Activated naive CD8-positive, alpha-beta T cell treated with anti-CD3 and anti-CD28 coated beads, Interleukin-2, amount 10 ng/mL, durations not matched to agents 7 days and 5 days (primary cell): ENCODE data around the gene CACNA1D. TPM values are rescaled to one million over a fixed set of nuclear protein-coding genes. Genes with fewer than 3 reads are reported as not detected.

ENCODE experiments used
- ATAC-seq: fragments of 150-1000 bp; cut with Tn5 transposase; one replicate; pipeline ENCODE4 v1.10.0; 2021; ENCODE audit warnings: low read depth, moderate library complexity
- POLR2A ChIA-PET: fragments of 350-600 bp; sonication (Branson Sonifier 250); formaldehyde crosslinking; loops from one replicate; lab custom pipeline; 2021; ENCODE audit warnings: antibody characterized with exemption; lab: Charles Lee
- DNase-seq: peaks from one replicate; pipeline ENCODE4 v3.0.0; 2021
- H3K27ac Mint-ChIP-seq: one replicate; pipeline ENCODE4 v1.8.0; 2022; ENCODE audit warnings: mild to moderate bottlenecking, mixed read lengths
- H3K27me3 Mint-ChIP-seq: one replicate; pipeline ENCODE4 v1.8.0; 2022; ENCODE audit warnings: mild to moderate bottlenecking, moderate library complexity, mixed read lengths
- H3K36me3 Mint-ChIP-seq: one replicate; pipeline ENCODE4 v1.8.0; 2021; ENCODE audit warnings: mild to moderate bottlenecking, mixed read lengths
- H3K4me1 Mint-ChIP-seq: one replicate; pipeline ENCODE4 v1.8.0; 2021; ENCODE audit warnings: mixed read lengths
- H3K4me3 Mint-ChIP-seq: one replicate; pipeline ENCODE4 v1.8.0; 2022; ENCODE audit warnings: mild to moderate bottlenecking, moderate library complexity, mixed read lengths
- H3K9me3 Mint-ChIP-seq: one replicate; pipeline ENCODE4 v1.8.0; 2021; ENCODE audit warnings: mixed read lengths
- total RNA-seq, 2 experiments: library from RNA; stranded (reverse); gene quantifications; one replicate each; pipeline ENCODE4 v1.2.3, GENCODE V29; 2021

Gene CACNA1D
- total RNA-seq, 2 experiments from 2014 or later = not detected

- H3K27ac Mint-ChIP-seq = no peak overlapping the region
- POLR2A ChIA-PET = interaction anchor here (0.6 kb wide), 1 partner anchor 320 kb away, joined by 3 read pairs; no protein-coding TSS in a partner anchor
- H3K27me3 Mint-ChIP-seq = peaks cover 55% of the 10 kb centered on the region
- DNase-seq (no peak), ATAC-seq (no peak)
- peaks cover 1% of the 10 kb centered on the region for H3K4me1 Mint-ChIP-seq
- no peak overlapping the region for H3K4me3 Mint-ChIP-seq
- no peaks in the 10 kb centered on the region for H3K9me3 Mint-ChIP-seq
- H3K36me3 Mint-ChIP-seq = no peaks in the 10 kb centered on the region
Observed at GRCh38 chr3:53500165-53500777, 5.9 kb downstream of the CACNA1D start.

- no peaks in the 10 kb centered on the region for H3K9me3 Mint-ChIP-seq
- POLR2A ChIA-PET = no interaction called here
- no peak overlapping the region for H3K4me3 Mint-ChIP-seq
- no peaks in the 10 kb centered on the region for H3K36me3 Mint-ChIP-seq
- ATAC-seq (no peak), DNase-seq (no peak)
- H3K4me1 Mint-ChIP-seq = no peaks in the 10 kb centered on the region
- H3K27ac Mint-ChIP-seq = no peak overlapping the region
- peaks cover 48% of the 10 kb centered on the region for H3K27me3 Mint-ChIP-seq
Observed at GRCh38 chr3:53501178-53501577, 6.8 kb downstream of the CACNA1D start.

GRCh38 chr3:53502737-53503136 is 8.3 kb downstream of the CACNA1D start:
- Mint-ChIP-seq H3K36me3 (no peaks in the 10 kb centered on the region), H3K9me3 (no peaks in the 10 kb centered on the region)

GRCh38 chr3:53503195-53503594 is 8.8 kb downstream of the CACNA1D start:
- no peak for ATAC-seq
- POLR2A ChIA-PET = no interaction called here

More at GRCh38 chr3:53502737-53503136, 8.3 kb downstream of the CACNA1D start:
- POLR2A ChIA-PET = no interaction called here
- peaks cover 32% of the 10 kb centered on the region for H3K27me3 Mint-ChIP-seq
- no peak overlapping the region for H3K4me3 Mint-ChIP-seq
- ATAC-seq (no peak), DNase-seq (no peak)
- H3K27ac Mint-ChIP-seq = no peak overlapping the region
- H3K4me1 Mint-ChIP-seq = no peaks in the 10 kb centered on the region

GRCh38 chr3:53506110-53506762 is 11.8 kb downstream of the CACNA1D start:
- Mint-ChIP-seq H3K36me3 (no peaks in the 10 kb centered on the region), H3K4me3 (no peak overlapping the region), H3K27me3 (peaks cover 25% of the 10 kb centered on the region), H3K27ac (no peak overlapping the region), H3K9me3 (no peaks in the 10 kb centered on the region), H3K4me1 (no peaks in the 10 kb centered on the region)
- POLR2A ChIA-PET = no interaction called here
- DNase-seq = no peak
- no peak for ATAC-seq

More at GRCh38 chr3:53503195-53503594, 8.8 kb downstream of the CACNA1D start:
- H3K27me3 Mint-ChIP-seq = peaks cover 27% of the 10 kb centered on the region
- DNase-seq = no peak
- H3K4me1 Mint-ChIP-seq = no peaks in the 10 kb centered on the region
- no peaks in the 10 kb centered on the region for H3K9me3 Mint-ChIP-seq
- no peak overlapping the region for H3K4me3 Mint-ChIP-seq
- no peak overlapping the region for H3K27ac Mint-ChIP-seq
- H3K36me3 Mint-ChIP-seq = no peaks in the 10 kb centered on the region

- no peak overlapping the region for H3K27ac Mint-ChIP-seq
- no peaks in the 10 kb centered on the region for H3K36me3 Mint-ChIP-seq
- H3K4me3 Mint-ChIP-seq = no peak overlapping the region
- ATAC-seq (no peak), DNase-seq (no peak)
- peaks cover 24% of the 10 kb centered on the region for H3K27me3 Mint-ChIP-seq
- no peaks in the 10 kb centered on the region for H3K4me1 Mint-ChIP-seq
- no peaks in the 10 kb centered on the region for H3K9me3 Mint-ChIP-seq
- POLR2A ChIA-PET = no interaction called here
Observed at GRCh38 chr3:53506763-53507145, 12.3 kb downstream of the CACNA1D start.

GRCh38 chr3:53509494-53509893 is 15.1 kb downstream of the CACNA1D start:
- Mint-ChIP-seq H3K27me3 (peaks cover 20% of the 10 kb centered on the region), H3K4me3 (no peak overlapping the region), H3K4me1 (no peaks in the 10 kb centered on the region), H3K9me3 (no peaks in the 10 kb centered on the region), H3K27ac (no peak overlapping the region), H3K36me3 (no peaks in the 10 kb centered on the region)
- POLR2A ChIA-PET = no interaction called here
- ATAC-seq (no peak), DNase-seq (no peak)

- POLR2A ChIA-PET = no interaction called here
- no peak for ATAC-seq
Observed at GRCh38 chr3:53510508-53510907, 16.1 kb downstream of the CACNA1D start.

GRCh38 chr3:53511246-53511645 is 16.8 kb downstream of the CACNA1D start:
- Mint-ChIP-seq H3K4me3 (no peak overlapping the region), H3K27me3 (peaks cover 18% of the 10 kb centered on the region), H3K4me1 (no peaks in the 10 kb centered on the region), H3K27ac (no peak overlapping the region), H3K9me3 (no peaks in the 10 kb centered on the region), H3K36me3 (no peaks in the 10 kb centered on the region)
- ATAC-seq (no peak), DNase-seq (no peak)
- POLR2A ChIA-PET = no interaction called here

More at GRCh38 chr3:53510508-53510907, 16.1 kb downstream of the CACNA1D start:
- Mint-ChIP-seq H3K27me3 (peaks cover 18% of the 10 kb centered on the region), H3K4me3 (no peak overlapping the region), H3K36me3 (no peaks in the 10 kb centered on the region), H3K4me1 (no peaks in the 10 kb centered on the region), H3K9me3 (no peaks in the 10 kb centered on the region), H3K27ac (no peak overlapping the region)
- no peak for DNase-seq

- DNase-seq = no peak
- no peaks in the 10 kb centered on the region for H3K4me1 Mint-ChIP-seq
- no peak overlapping the region for H3K4me3 Mint-ChIP-seq
- POLR2A ChIA-PET = no interaction called here
- no peak for ATAC-seq
- H3K27ac Mint-ChIP-seq = no peak overlapping the region
- H3K9me3 Mint-ChIP-seq = no peaks in the 10 kb centered on the region
- H3K36me3 Mint-ChIP-seq = no peaks in the 10 kb centered on the region
- peaks cover 18% of the 10 kb centered on the region for H3K27me3 Mint-ChIP-seq
Observed at GRCh38 chr3:53513556-53514190, 19.3 kb downstream of the CACNA1D start.

- Mint-ChIP-seq H3K9me3 (no peaks in the 10 kb centered on the region), H3K36me3 (no peaks in the 10 kb centered on the region), H3K27me3 (peaks cover 10% of the 10 kb centered on the region), H3K27ac (no peak overlapping the region), H3K4me3 (no peak overlapping the region), H3K4me1 (no peaks in the 10 kb centered on the region)
- POLR2A ChIA-PET = no interaction called here
- ATAC-seq (no peak), DNase-seq (no peak)
Observed at GRCh38 chr3:53516339-53516738, 21.9 kb downstream of the CACNA1D start.

GRCh38 chr3:53518495-53518981 is 24.1 kb downstream of the CACNA1D start:
- Mint-ChIP-seq H3K27me3 (peaks cover 9% of the 10 kb centered on the region), H3K4me1 (no peaks in the 10 kb centered on the region), H3K27ac (no peak overlapping the region), H3K4me3 (no peak overlapping the region), H3K9me3 (no peaks in the 10 kb centered on the region), H3K36me3 (no peaks in the 10 kb centered on the region)
- POLR2A ChIA-PET = no interaction called here
- DNase-seq (no peak), ATAC-seq (no peak)

- no peak for ATAC-seq
- H3K4me3 Mint-ChIP-seq = no peak overlapping the region
- no peaks in the 10 kb centered on the region for H3K9me3 Mint-ChIP-seq
- H3K27ac Mint-ChIP-seq = no peak overlapping the region
- DNase-seq = no peak
- H3K27me3 Mint-ChIP-seq = peaks cover 9% of the 10 kb centered on the region
- no peaks in the 10 kb centered on the region for H3K4me1 Mint-ChIP-seq
- no peaks in the 10 kb centered on the region for H3K36me3 Mint-ChIP-seq
- POLR2A ChIA-PET = no interaction called here
Observed at GRCh38 chr3:53519065-53519709, 24.8 kb downstream of the CACNA1D start.
